ENCODE data around the gene VSIR. TPM values are rescaled to one million over a fixed set of nuclear protein-coding genes. Genes with fewer than 3 reads are reported as not detected.

VSIR gene
- total RNA-seq, 4 donors from 2014 or later = 34.1 to 51.7 (median 44.8) TPM

GRCh38 chr10:71798308-71798624 lies 24.9 kb upstream of the VSIR start:
- 66% methylated on average over 4 of the region's 6 CpGs; no CpG with 5 or more reads in 1 of the 2 donors for WGBS, 2 donors
- no peak for DNase-seq
- TF ChIP-seq CTCF (IDR thresholded peaks at IDR 0.05) (no peak), POLR2A (IDR thresholded peaks at IDR 0.05) (no peak)

GRCh38 chr10:71797533-71798307 lies 24.4 kb upstream of the VSIR start:
- Histone ChIP-seq H3K27me3 (peaks cover 0 to 5% (median 0%) of the 10 kb centered on the region in 4 donors), H3K27ac (no peak overlapping the region), H3K4me3 (no peak overlapping the region), H3K36me3 (no peaks in the 10 kb centered on the region), H3K9me3 (no peaks in the 10 kb centered on the region), H3K4me1 (no peaks in the 10 kb centered on the region)
- WGBS, 2 donors = 68 to 73% methylated on average over 8 to 9 of the region's 10 CpGs
- intact Hi-C loops (cut with DNase I) = no loop called here
- no peak for DNase-seq
- no peak for TF ChIP-seq POLR2A (IDR thresholded peaks at IDR 0.05)
- TF ChIP-seq CTCF (IDR thresholded peaks at IDR 0.05) = no peak

More at GRCh38 chr10:71798308-71798624, 24.9 kb upstream of the VSIR start:
- no peaks in the 10 kb centered on the region for H3K4me1 ChIP-seq
- no peaks in the 10 kb centered on the region for H3K36me3 ChIP-seq
- intact Hi-C loops (cut with DNase I) = no loop called here
- H3K27ac ChIP-seq = no peak overlapping the region
- no peak overlapping the region for H3K4me3 ChIP-seq
- no peaks in the 10 kb centered on the region for H3K9me3 ChIP-seq
- peaks cover 0 to 5% (median 0%) of the 10 kb centered on the region in 4 donors for H3K27me3 ChIP-seq

- 61 to 65% methylated on average over 3 of the region's 7 CpGs for WGBS, 2 donors
- intact Hi-C loops (cut with DNase I) = no loop called here
- Histone ChIP-seq H3K9me3 (no peaks in the 10 kb centered on the region), H3K27ac (no peak overlapping the region), H3K4me3 (no peak overlapping the region), H3K36me3 (no peaks in the 10 kb centered on the region), H3K4me1 (no peaks in the 10 kb centered on the region), H3K27me3 (peaks cover 0 to 5% (median 0%) of the 10 kb centered on the region in 4 donors)
- DNase-seq = no peak
- no peak for TF ChIP-seq CTCF (IDR thresholded peaks at IDR 0.05)
- no peak for TF ChIP-seq POLR2A (IDR thresholded peaks at IDR 0.05)
Observed at GRCh38 chr10:71796749-71797405, 23.6 kb upstream of the VSIR start.

GRCh38 chr10:71795248-71795647 lies 21.9 kb upstream of the VSIR start:
- H3K4me1 ChIP-seq = no peaks in the 10 kb centered on the region
- TF ChIP-seq CTCF (IDR thresholded peaks at IDR 0.05) (no peak), POLR2A (IDR thresholded peaks at IDR 0.05) (no peak)
- H3K27ac ChIP-seq = no peak overlapping the region
- DNase-seq = no peak
- peaks cover 0 to 5% (median 0%) of the 10 kb centered on the region in 4 donors for H3K27me3 ChIP-seq
- no peaks in the 10 kb centered on the region for H3K36me3 ChIP-seq
- 20 to 22% methylated on average over 2 of the region's 2 CpGs for WGBS, 2 donors
- no peak overlapping the region for H3K4me3 ChIP-seq
- intact Hi-C loops (cut with DNase I) = no loop called here
- no peaks in the 10 kb centered on the region for H3K9me3 ChIP-seq

GRCh38 chr10:71790749-71791440 lies 17.6 kb upstream of the VSIR start:
- DNase-seq = no peak
- Histone ChIP-seq H3K27me3 (peaks cover 0 to 5% (median 0%) of the 10 kb centered on the region in 4 donors), H3K27ac (no peak overlapping the region), H3K4me3 (no peak overlapping the region), H3K36me3 (no peaks in the 10 kb centered on the region), H3K9me3 (no peaks in the 10 kb centered on the region), H3K4me1 (no peaks in the 10 kb centered on the region)
- WGBS, 2 donors = 75 to 76% methylated on average over 9 to 15 of the region's 17 CpGs
- intact Hi-C loops (cut with DNase I) = no loop called here
- TF ChIP-seq CTCF (IDR thresholded peaks at IDR 0.05) (no peak), POLR2A (IDR thresholded peaks at IDR 0.05) (no peak)
